ENCODE measurements around the gene NPAS3. TPM values are rescaled to one million over a fixed set of nuclear protein-coding genes. Genes with fewer than 3 reads are reported as not detected.

Gene NPAS3
- total RNA-seq: not detected

GRCh38 chr14:32938719-32939253 is at the start of gene NPAS3:
NPAS3 (plus strand) TSS chr14:32938879.
- POLR2A ChIA-PET: no interaction called here
- CTCF ChIA-PET: no interaction called here

GRCh38 chr14:32896979-32897697 is 41.5 kb upstream of the NPAS3 start:
- CTCF ChIA-PET: no interaction called here

GRCh38 chr14:32897698-32898064 is 41.0 kb upstream of the NPAS3 start:
- POLR2A ChIA-PET: no interaction called here

More at GRCh38 chr14:32896979-32897697, 41.5 kb upstream of the NPAS3 start:
- POLR2A ChIA-PET: no interaction called here

GRCh38 chr14:32898876-32899275 is 39.8 kb upstream of the NPAS3 start:
- ChIA-PET POLR2A (no interaction called here), CTCF (no interaction called here)

More at GRCh38 chr14:32897698-32898064, 41.0 kb upstream of the NPAS3 start:
- CTCF ChIA-PET: no interaction called here

GRCh38 chr14:32900547-32900946 is 38.1 kb upstream of the NPAS3 start:
- POLR2A ChIA-PET: no interaction called here
- CTCF ChIA-PET: no interaction called here

- ChIA-PET CTCF (no interaction called here), POLR2A (no interaction called here)
Observed at GRCh38 chr14:32905013-32905412, 33.7 kb upstream of the NPAS3 start.

- POLR2A ChIA-PET: no interaction called here
- CTCF ChIA-PET: no interaction called here
Observed at GRCh38 chr14:32906672-32907071, 32.0 kb upstream of the NPAS3 start.

GRCh38 chr14:32908196-32909084 is 30.2 kb upstream of the NPAS3 start:
- POLR2A ChIA-PET: no interaction called here
- CTCF ChIA-PET: no interaction called here

- ChIA-PET CTCF (no interaction called here), POLR2A (no interaction called here)
Observed at GRCh38 chr14:32913725-32914124, 25.0 kb upstream of the NPAS3 start.

- CTCF ChIA-PET: no interaction called here
- POLR2A ChIA-PET: no interaction called here
Observed at GRCh38 chr14:32914391-32914790, 24.3 kb upstream of the NPAS3 start.

GRCh38 chr14:32920696-32921276 is 17.9 kb upstream of the NPAS3 start:
- ChIA-PET POLR2A (no interaction called here), CTCF (no interaction called here)

GRCh38 chr14:32925439-32925838 is 13.2 kb upstream of the NPAS3 start:
- ChIA-PET POLR2A (no interaction called here), CTCF (no interaction called here)

GRCh38 chr14:32932302-32932913 is 6.3 kb upstream of the NPAS3 start:
- CTCF ChIA-PET: no interaction called here
- POLR2A ChIA-PET: no interaction called here

- CTCF ChIA-PET: no interaction called here
Observed at GRCh38 chr14:32932914-32933628, 5.6 kb upstream of the NPAS3 start.

GRCh38 chr14:32933629-32934072 is 5.0 kb upstream of the NPAS3 start:
- CTCF ChIA-PET: no interaction called here
- POLR2A ChIA-PET: no interaction called here

More at GRCh38 chr14:32932914-32933628, 5.6 kb upstream of the NPAS3 start:
- POLR2A ChIA-PET: no interaction called here

GRCh38 chr14:32934073-32934880 is 4.4 kb upstream of the NPAS3 start:
- ChIA-PET CTCF (no interaction called here), POLR2A (no interaction called here)

GRCh38 chr14:32934881-32935633 is 3.6 kb upstream of the NPAS3 start:
- ChIA-PET CTCF (no interaction called here), POLR2A (no interaction called here)
